Tibial nerve (tissue), 4 donors: ENCODE results near the gene ARHGAP6. TPM values are rescaled to one million over a fixed set of nuclear protein-coding genes. Genes with fewer than 3 reads are reported as not detected.
A peak's percentile ranks its signal among the peaks of the same experiment; 100 is the strongest.
"Not testable (repeated sequence)": the region's sequence is repeated elsewhere in the genome, so short reads cannot be mapped to it uniquely, and the experiment has no call there.

Experiments used
- DNase-seq, 2 donors: peaks; one replicate each; pipeline ENCODE4 v3.0.0-alpha.2; 2019; ENCODE audit warnings: low spot score in 2 of 2
- H3K27ac ChIP-seq, 4 donors: fragments of 200-600 bp; sonication (generic) in 3 of 4; one replicate each; pipeline ENCODE4 v1.5.1; 2017 to 2019; ENCODE audit warnings: mild to moderate bottlenecking in 1 of 4
- H3K27me3 ChIP-seq, 2 donors: fragments of 200-600 bp; sonication (generic) in 1 of 2; one replicate each; pipeline versions ENCODE4 v1.5.1 to v1.6.0; 2017 to 2019
- H3K36me3 ChIP-seq, 3 donors: fragments of 200-600 bp; sonication (generic); one replicate each; pipeline ENCODE4 v1.5.1; 2018 to 2019
- H3K4me1 ChIP-seq, 4 donors: fragments of 200-600 bp; sonication (generic) in 3 of 4; one replicate each; pipeline ENCODE4 v1.5.1; 2017 to 2019
- H3K4me3 ChIP-seq, 4 donors: fragments of 200-600 bp; sonication (generic) in 3 of 4; one replicate each; pipeline ENCODE4 v1.5.1; 2017 to 2019; ENCODE audit warnings: mild to moderate bottlenecking in 1 of 4, moderate library complexity in 1 of 4
- H3K9me3 ChIP-seq, 4 donors: fragments of 200-600 bp; sonication (generic) in 3 of 4; one replicate each; pipeline ENCODE4 v1.5.1; 2017 to 2019
- EP300 ChIP-seq, 2 donors: sonication (generic); formaldehyde crosslinking; IDR thresholded peaks; one replicate each; pipeline ENCODE4 v1.6.1; 2017; ENCODE audit warnings: antibody characterized with exemption in 2 of 2, mild to moderate bottlenecking in 1 of 2
- POLR2A ChIP-seq, 2 donors: fragments of 450-650 bp; IDR thresholded peaks; one replicate each; pipeline ENCODE4 v1.6.1; 2017; ENCODE audit warnings: antibody characterized with exemption in 2 of 2, mild to moderate bottlenecking in 2 of 2, moderate library complexity in 2 of 2
- WGBS, 2 donors: methylation state at CpG; one replicate each; pipeline ENCODE4 v1.1.5; 2018; 5-methylcytosine and 5-hydroxymethylcytosine counted together
- total RNA-seq, 4 donors: library from RNA; depleted of rRNA; stranded (reverse); fragments of >200 nt; gene quantifications; one replicate each; pipeline ENCODE4 v1.1.0, GENCODE V29; 2016
- TF ChIP-seq, protein P1 (sequence below), 5 experiments: fragments of 200-600 bp in 3 of 5; fragments of 450-650 bp in 2 of 5; sonication (generic) in 3 of 5; IDR thresholded peaks; one replicate each; pipeline ENCODE4 v1.5.1; 2016 to 2019; ENCODE audit warnings: antibody characterized with exemption in 5 of 5, mild to moderate bottlenecking in 3 of 5, moderate library complexity in 2 of 5

The ARHGAP6 gene
- total RNA-seq, 4 donors from 2014 or later, result 16.0 to 51.9 (median 39.3) TPM

- no peak for DNase-seq
These were observed 294.6 kb downstream of the ARHGAP6 start for GRCh38 chrX:11371106-11371505.

GRCh38 chrX:11367609-11368430 is 297.9 kb downstream of the ARHGAP6 start:
- WGBS, 2 donors, result 76 to 81% methylated on average over 7 of the region's 7 CpGs

More at GRCh38 chrX:11371106-11371505, 294.6 kb downstream of the ARHGAP6 start:
- H3K27me3 ChIP-seq, result no peaks in the 10 kb centered on the region
- no peaks in the 10 kb centered on the region for H3K9me3 ChIP-seq
- H3K27ac ChIP-seq, result no peak overlapping the region
- H3K4me3 ChIP-seq, result no peak overlapping the region
- no peaks in the 10 kb centered on the region for H3K4me1 ChIP-seq
- TF ChIP-seq POLR2A (IDR thresholded peaks at IDR 0.05), result no peak
- TF ChIP-seq, protein P1, sequence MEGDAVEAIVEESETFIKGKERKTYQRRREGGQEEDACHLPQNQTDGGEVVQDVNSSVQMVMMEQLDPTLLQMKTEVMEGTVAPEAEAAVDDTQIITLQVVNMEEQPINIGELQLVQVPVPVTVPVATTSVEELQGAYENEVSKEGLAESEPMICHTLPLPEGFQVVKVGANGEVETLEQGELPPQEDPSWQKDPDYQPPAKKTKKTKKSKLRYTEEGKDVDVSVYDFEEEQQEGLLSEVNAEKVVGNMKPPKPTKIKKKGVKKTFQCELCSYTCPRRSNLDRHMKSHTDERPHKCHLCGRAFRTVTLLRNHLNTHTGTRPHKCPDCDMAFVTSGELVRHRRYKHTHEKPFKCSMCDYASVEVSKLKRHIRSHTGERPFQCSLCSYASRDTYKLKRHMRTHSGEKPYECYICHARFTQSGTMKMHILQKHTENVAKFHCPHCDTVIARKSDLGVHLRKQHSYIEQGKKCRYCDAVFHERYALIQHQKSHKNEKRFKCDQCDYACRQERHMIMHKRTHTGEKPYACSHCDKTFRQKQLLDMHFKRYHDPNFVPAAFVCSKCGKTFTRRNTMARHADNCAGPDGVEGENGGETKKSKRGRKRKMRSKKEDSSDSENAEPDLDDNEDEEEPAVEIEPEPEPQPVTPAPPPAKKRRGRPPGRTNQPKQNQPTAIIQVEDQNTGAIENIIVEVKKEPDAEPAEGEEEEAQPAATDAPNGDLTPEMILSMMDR (IDR thresholded peaks at IDR 0.05), result no peak
- no peak for TF ChIP-seq EP300 (IDR thresholded peaks at IDR 0.05)
- H3K36me3 ChIP-seq, result no peaks in the 10 kb centered on the region

DNA sequence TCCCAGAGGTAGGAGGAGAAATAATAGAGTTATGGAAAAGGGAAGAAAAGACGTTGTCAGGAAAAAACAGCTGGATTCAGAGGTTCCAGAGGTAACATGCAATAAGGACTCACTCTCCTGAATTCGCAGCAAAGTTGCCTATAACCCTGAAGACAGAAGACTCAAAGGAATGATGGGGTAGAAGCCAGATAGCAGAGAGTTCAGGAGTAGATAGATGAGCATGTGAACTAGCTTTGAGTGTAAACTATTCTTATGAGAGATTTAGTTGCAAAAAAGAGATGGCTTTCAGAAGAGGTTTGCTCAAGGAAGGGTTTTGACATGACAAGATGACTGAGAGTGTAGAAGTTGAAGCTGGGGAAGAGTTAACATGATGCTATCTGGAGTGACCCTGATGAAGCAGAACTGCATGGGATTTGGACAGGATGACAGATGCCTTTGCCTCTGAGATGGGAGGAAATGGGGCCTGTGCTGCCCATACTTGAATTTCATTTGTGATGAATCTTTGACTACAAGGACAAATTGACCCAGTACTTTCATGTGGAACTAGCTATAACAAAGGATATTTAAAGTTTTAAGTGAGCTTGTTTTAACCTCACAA is 298.6 kb downstream of the ARHGAP6 start:
- no peaks in the 10 kb centered on the region for H3K4me1 ChIP-seq
- no peaks in the 10 kb centered on the region for H3K27me3 ChIP-seq
- H3K36me3 ChIP-seq, result no peaks in the 10 kb centered on the region
- DNase-seq, result no peak
- H3K9me3 ChIP-seq, result no peaks in the 10 kb centered on the region
- TF ChIP-seq POLR2A (IDR thresholded peaks at IDR 0.05), result no peak
- TF ChIP-seq, protein P1 (IDR thresholded peaks at IDR 0.05), result no peak
- TF ChIP-seq EP300 (IDR thresholded peaks at IDR 0.05), result no peak
- WGBS, 2 donors, result 54 to 90% methylated on average over 2 of the region's 2 CpGs
- no peak overlapping the region for H3K4me3 ChIP-seq
- H3K27ac ChIP-seq, result no peak overlapping the region

More at GRCh38 chrX:11367609-11368430, 297.9 kb downstream of the ARHGAP6 start:
- H3K4me1 ChIP-seq, result no peaks in the 10 kb centered on the region
- H3K27ac ChIP-seq, result no peak overlapping the region
- no peaks in the 10 kb centered on the region for H3K27me3 ChIP-seq
- TF ChIP-seq EP300 (IDR thresholded peaks at IDR 0.05), result peak in 1 of 2 donors; percentile 28
- TF ChIP-seq, protein P1 (IDR thresholded peaks at IDR 0.05), result no peak
- no peaks in the 10 kb centered on the region for H3K9me3 ChIP-seq
- no peaks in the 10 kb centered on the region for H3K36me3 ChIP-seq
- no peak overlapping the region for H3K4me3 ChIP-seq
- no peak for DNase-seq

GRCh38 chrX:11365426-11365825 is 300.3 kb downstream of the ARHGAP6 start:
- H3K4me1 ChIP-seq, result no peaks in the 10 kb centered on the region
- no peak for DNase-seq
- no peaks in the 10 kb centered on the region for H3K27me3 ChIP-seq
- TF ChIP-seq POLR2A (IDR thresholded peaks at IDR 0.05), result no peak
- TF ChIP-seq EP300 (IDR thresholded peaks at IDR 0.05), result no peak
- TF ChIP-seq, protein P1 (IDR thresholded peaks at IDR 0.05), result no peak
- no peaks in the 10 kb centered on the region for H3K9me3 ChIP-seq
- no peak overlapping the region for H3K4me3 ChIP-seq
- H3K27ac ChIP-seq, result no peak overlapping the region
- no peaks in the 10 kb centered on the region for H3K36me3 ChIP-seq
- WGBS, 2 donors, result 81 to 98% methylated on average over 3 of the region's 3 CpGs

GRCh38 chrX:11364835-11365234 is 300.9 kb downstream of the ARHGAP6 start:
- Histone ChIP-seq H3K4me3 (no peak overlapping the region), H3K27ac (no peak overlapping the region), H3K4me1 (no peaks in the 10 kb centered on the region), H3K36me3 (no peaks in the 10 kb centered on the region), H3K27me3 (no peaks in the 10 kb centered on the region), H3K9me3 (no peaks in the 10 kb centered on the region)
- TF ChIP-seq POLR2A (IDR thresholded peaks at IDR 0.05), result no peak
- TF ChIP-seq, protein P1 (IDR thresholded peaks at IDR 0.05), result no peak
- TF ChIP-seq EP300 (IDR thresholded peaks at IDR 0.05), result no peak
- no peak for DNase-seq
- 96% methylated on average over 3 of the region's 3 CpGs for WGBS, 2 donors

DNA sequence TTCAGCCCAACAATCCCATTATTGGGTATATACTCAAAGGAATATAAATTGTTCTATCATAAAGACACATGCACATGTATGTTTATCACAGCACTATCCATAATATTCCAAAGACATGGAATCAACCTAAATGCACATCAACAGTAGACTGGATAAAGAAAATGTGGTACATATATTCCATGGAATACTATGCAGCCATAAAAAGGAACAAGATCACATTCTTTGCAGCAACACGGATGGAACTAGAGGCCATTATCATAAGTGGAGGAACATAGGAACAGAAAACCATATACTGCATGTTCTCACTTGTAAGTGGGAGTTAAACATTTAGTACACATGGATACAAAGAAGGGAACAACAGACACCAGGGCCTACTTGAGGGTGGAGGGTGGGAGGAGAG is 301.9 kb downstream of the ARHGAP6 start:
- not testable (repeated sequence) for H3K4me3 ChIP-seq, H3K4me1 ChIP-seq, H3K9me3 ChIP-seq, H3K27ac ChIP-seq, DNase-seq, H3K36me3 ChIP-seq, H3K27me3 ChIP-seq
- 69 to 85% methylated on average over 1 of the region's 1 CpG for WGBS, 2 donors
